C4-2B (cell line): ENCODE results near the gene DEPDC1.

Source experiments
- ZFX ChIP-seq: fragments of 450-650 bp; IDR thresholded peaks from 2 replicates; pipeline ENCODE4 v1.6.1; 2017
- TF ChIP-seq, protein P1 (sequence below): fragments of 450-650 bp; conservative IDR thresholded peaks from 2 replicates; pipeline ENCODE4 v1.5.1; 2017; ENCODE audit warnings: mild to moderate bottlenecking

DNA sequence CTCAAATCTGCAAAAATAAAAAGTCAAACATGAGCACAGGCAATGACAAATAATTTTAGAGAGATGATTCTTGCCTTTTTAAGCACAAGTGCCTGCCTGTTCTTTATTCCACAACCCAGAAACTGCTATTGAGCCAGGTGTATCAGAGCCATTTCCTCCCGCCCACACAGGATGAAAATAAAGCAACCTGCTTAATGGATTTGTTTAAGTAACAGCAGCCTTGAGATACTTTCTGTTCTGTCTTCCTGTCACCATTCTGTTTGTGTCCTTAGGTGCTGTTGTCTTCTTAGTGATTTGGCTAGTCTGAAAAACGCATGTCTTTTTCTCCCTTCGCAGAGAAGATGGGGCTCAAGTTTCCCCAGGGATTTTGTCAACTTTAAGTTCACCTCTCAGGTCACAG, 58.6 kb downstream of the DEPDC1 start:
- TF ChIP-seq, protein P1, sequence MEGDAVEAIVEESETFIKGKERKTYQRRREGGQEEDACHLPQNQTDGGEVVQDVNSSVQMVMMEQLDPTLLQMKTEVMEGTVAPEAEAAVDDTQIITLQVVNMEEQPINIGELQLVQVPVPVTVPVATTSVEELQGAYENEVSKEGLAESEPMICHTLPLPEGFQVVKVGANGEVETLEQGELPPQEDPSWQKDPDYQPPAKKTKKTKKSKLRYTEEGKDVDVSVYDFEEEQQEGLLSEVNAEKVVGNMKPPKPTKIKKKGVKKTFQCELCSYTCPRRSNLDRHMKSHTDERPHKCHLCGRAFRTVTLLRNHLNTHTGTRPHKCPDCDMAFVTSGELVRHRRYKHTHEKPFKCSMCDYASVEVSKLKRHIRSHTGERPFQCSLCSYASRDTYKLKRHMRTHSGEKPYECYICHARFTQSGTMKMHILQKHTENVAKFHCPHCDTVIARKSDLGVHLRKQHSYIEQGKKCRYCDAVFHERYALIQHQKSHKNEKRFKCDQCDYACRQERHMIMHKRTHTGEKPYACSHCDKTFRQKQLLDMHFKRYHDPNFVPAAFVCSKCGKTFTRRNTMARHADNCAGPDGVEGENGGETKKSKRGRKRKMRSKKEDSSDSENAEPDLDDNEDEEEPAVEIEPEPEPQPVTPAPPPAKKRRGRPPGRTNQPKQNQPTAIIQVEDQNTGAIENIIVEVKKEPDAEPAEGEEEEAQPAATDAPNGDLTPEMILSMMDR = no peak
- no peak for TF ChIP-seq ZFX
